ENCODE data around the gene GREM2. TPM values are rescaled to one million over a fixed set of nuclear protein-coding genes. Genes with fewer than 3 reads are reported as not detected.

GREM2 gene
- total and polyA plus RNA-seq, 10 of the 15 experiments (the other 5 are each of a cell fraction or from before 2014, with no cell fraction given): not detected

- no peaks in the 10 kb centered on the region for H4K20me1 ChIP-seq (ENCODE audit: control insufficient read depth, insufficient read depth)
- 0% methylated on average over 2 of the region's 2 CpGs for WGBS (ENCODE audit: insufficient coverage, insufficient replicate concordance, low lambda C conversion rate, missing lambda C conversion rate)
- POLR2A ChIA-PET: no interaction called here
- H3K36me3 ChIP-seq (ENCODE audit: control insufficient read depth in 2 of 2, insufficient read depth in 2 of 2, low read length in 1 of 2): no peaks in the 10 kb centered on the region
- TF ChIP-seq JUNB (IDR thresholded peaks at IDR 0.05) (no peak), SREBF2 (IDR thresholded peaks at IDR 0.05; ENCODE audit: low read length) (no peak), RELA (IDR thresholded peaks at IDR 0.05; ENCODE audit: borderline replicate concordance, partially characterized antibody) (no peak), HDGF (IDR thresholded peaks at IDR 0.05) (no peak), HDAC6 (IDR thresholded peaks at IDR 0.05; ENCODE audit: unreplicated experiment) (no peak), KLF5 (IDR thresholded peaks at IDR 0.05; ENCODE audit: partially characterized antibody) (no peak)
- BruUV-seq (replicated peaks): no TSS peak
- no peak for FAIRE-seq
- no peak for ATAC-seq
- RAD21 ChIA-PET (ENCODE audit: unreplicated experiment): no interaction called here
- H2AFZ ChIP-seq (ENCODE audit: control insufficient read depth, low read depth, low read length): no peak overlapping the region
- intact Hi-C loops (cut with micrococcal nuclease; ENCODE audit: unreplicated experiment) (no loop called here), in situ Hi-C loops (cut with MboI) (no loop called here)
- no peak overlapping the region for H3K9ac ChIP-seq (ENCODE audit: control insufficient read depth, insufficient read depth, low read length)
- H3K4me1 ChIP-seq (ENCODE audit: control insufficient read depth, insufficient read depth, low read length): no peaks in the 10 kb centered on the region
- H3K4me2 ChIP-seq (ENCODE audit: control insufficient read depth, insufficient read depth): no peak overlapping the region
- CTCF ChIA-PET: no interaction called here
- H3K79me2 ChIP-seq (ENCODE audit: control insufficient read depth, insufficient read depth, low read length): no peaks in the 10 kb centered on the region
- no peak overlapping the region for H3K27ac ChIP-seq (ENCODE audit: control insufficient read depth, insufficient read depth)
- H3K27me3 ChIP-seq (replicated peaks in 1 of 2; ENCODE audit: control insufficient read depth in 2 of 2, insufficient read depth in 2 of 2, low read length in 1 of 2): no peaks in the 10 kb centered on the region
- DNase-seq (ENCODE audit: low read depth, low spot score): no peak
- H3K9me3 ChIP-seq (replicated peaks; ENCODE audit: control insufficient read depth, insufficient read depth, low read length): no peaks in the 10 kb centered on the region
- no peak overlapping the region for H3K4me3 ChIP-seq
- SMC1A ChIA-PET (ENCODE audit: uncharacterized antibody, unreplicated experiment): no interaction called here
Measured at GRCh38 chr1:240567066-240567465, 44.9 kb downstream of the GREM2 start.

DNA sequence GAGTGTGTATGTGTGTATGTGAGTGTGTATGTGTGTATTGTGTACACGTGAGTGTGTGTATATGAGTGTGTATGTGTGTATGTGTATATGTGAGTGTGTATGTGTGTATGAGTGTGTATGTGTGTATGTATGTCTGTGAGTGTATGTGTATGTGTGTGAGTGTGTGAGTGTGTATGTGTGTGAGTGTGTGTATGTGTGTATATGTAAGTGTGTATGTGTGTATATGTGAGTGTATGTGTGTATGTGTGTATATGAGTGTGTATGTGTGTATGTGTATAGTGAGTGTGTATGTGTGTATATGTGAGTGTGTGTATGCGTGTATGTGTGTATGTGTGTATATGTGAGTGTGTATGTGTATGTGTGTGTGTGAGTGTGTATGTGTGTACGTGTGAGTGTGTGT is 49.2 kb downstream of the GREM2 start:
- intact Hi-C loops (cut with micrococcal nuclease; ENCODE audit: unreplicated experiment) (no loop called here), in situ Hi-C loops (cut with MboI) (no loop called here)
- H3K9ac ChIP-seq (ENCODE audit: control insufficient read depth, insufficient read depth, low read length): no peak overlapping the region
- no peaks in the 10 kb centered on the region for H3K79me2 ChIP-seq (ENCODE audit: control insufficient read depth, insufficient read depth, low read length)
- H3K27me3 ChIP-seq (replicated peaks in 1 of 2; ENCODE audit: control insufficient read depth in 2 of 2, insufficient read depth in 2 of 2, low read length in 1 of 2): no peaks in the 10 kb centered on the region
- ChIA-PET POLR2A (no interaction called here), CTCF (no interaction called here), SMC1A (ENCODE audit: uncharacterized antibody, unreplicated experiment) (no interaction called here), RAD21 (ENCODE audit: unreplicated experiment) (no interaction called here)
- BruUV-seq (replicated peaks): no TSS peak
- no peak overlapping the region for H2AFZ ChIP-seq (ENCODE audit: control insufficient read depth, low read depth, low read length)
- H3K9me3 ChIP-seq (replicated peaks; ENCODE audit: control insufficient read depth, insufficient read depth, low read length): no peaks in the 10 kb centered on the region
- no peak for ATAC-seq
- H3K4me3 ChIP-seq: no peak overlapping the region
- TF ChIP-seq HDGF (IDR thresholded peaks at IDR 0.05) (peak; percentile 74), ZNF207 (IDR thresholded peaks at IDR 0.05; ENCODE audit: borderline replicate concordance) (no peak), NBN (IDR thresholded peaks at IDR 0.05) (0 out of 2 replicates have a peak, but pooled peaks have one; percentile 50), BCL3 (IDR thresholded peaks at IDR 0.05; ENCODE audit: borderline replicate concordance, insufficient read depth, low read depth, low read length, poor library complexity, severe bottlenecking) (peak; percentile 18), IRF5 (IDR thresholded peaks at IDR 0.05; ENCODE audit: borderline replicate concordance) (0 out of 2 replicates have a peak, but pooled peaks have one; percentile 15)
- no peak for DNase-seq (ENCODE audit: low read depth, low spot score)
- no peaks in the 10 kb centered on the region for H4K20me1 ChIP-seq (ENCODE audit: control insufficient read depth, insufficient read depth)
- no peak for FAIRE-seq
- no peaks in the 10 kb centered on the region for H3K36me3 ChIP-seq (ENCODE audit: control insufficient read depth in 2 of 2, insufficient read depth in 2 of 2, low read length in 1 of 2)
- WGBS (ENCODE audit: insufficient coverage, insufficient replicate concordance, low lambda C conversion rate, missing lambda C conversion rate): 47% methylated on average over 3 of the region's 3 CpGs
- H3K4me2 ChIP-seq (ENCODE audit: control insufficient read depth, insufficient read depth): no peak overlapping the region
- no peak overlapping the region for H3K27ac ChIP-seq (ENCODE audit: control insufficient read depth, insufficient read depth)
- no peaks in the 10 kb centered on the region for H3K4me1 ChIP-seq (ENCODE audit: control insufficient read depth, insufficient read depth, low read length)

Measured in GM12878 (cell line).